Measurements from ENCODE around the gene NUDCD3.

NUDCD3 gene

GRCh38 chr7:44385434-44386138 lies 104.9 kb downstream of the NUDCD3 start:
- no peak for DNase-seq (ENCODE audit: low read depth in 1 of 2, low spot score in 1 of 2)

- no peak for DNase-seq (ENCODE audit: low read depth in 1 of 2, low spot score in 1 of 2)
These were observed 105.6 kb downstream of the NUDCD3 start for GRCh38 chr7:44384586-44385433.

- DNase-seq (ENCODE audit: low read depth in 1 of 2, low spot score in 1 of 2): no peak
These were observed 106.9 kb downstream of the NUDCD3 start for GRCh38 chr7:44383566-44383965.

- no peak for DNase-seq (ENCODE audit: low read depth in 1 of 2, low spot score in 1 of 2)
These were observed 107.8 kb downstream of the NUDCD3 start for GRCh38 chr7:44382459-44383265.

GRCh38 chr7:44381494-44382220 lies 108.8 kb downstream of the NUDCD3 start:
- no peak for DNase-seq (ENCODE audit: low read depth in 1 of 2, low spot score in 1 of 2)

- DNase-seq (ENCODE audit: low read depth in 1 of 2, low spot score in 1 of 2): no peak
These were observed 109.5 kb downstream of the NUDCD3 start for GRCh38 chr7:44380831-44381493.

- DNase-seq (ENCODE audit: low read depth in 1 of 2, low spot score in 1 of 2): no peak
These were observed 110.1 kb downstream of the NUDCD3 start for GRCh38 chr7:44380189-44380830.

GRCh38 chr7:44379366-44380188 lies 110.9 kb downstream of the NUDCD3 start:
- DNase-seq (ENCODE audit: low read depth in 1 of 2, low spot score in 1 of 2): no peak

- DNase-seq (ENCODE audit: low read depth in 1 of 2, low spot score in 1 of 2): no peak
These were observed 111.7 kb downstream of the NUDCD3 start for GRCh38 chr7:44378744-44379143.

GRCh38 chr7:44377681-44378421 lies 112.6 kb downstream of the NUDCD3 start:
- no peak for DNase-seq (ENCODE audit: low read depth in 1 of 2, low spot score in 1 of 2)

- DNase-seq (ENCODE audit: low read depth in 1 of 2, low spot score in 1 of 2): no peak
These were observed 113.4 kb downstream of the NUDCD3 start for GRCh38 chr7:44377134-44377463.

GRCh38 chr7:44376429-44377133 lies 113.9 kb downstream of the NUDCD3 start:
- no peak for DNase-seq (ENCODE audit: low read depth in 1 of 2, low spot score in 1 of 2)

- DNase-seq (ENCODE audit: low read depth in 1 of 2, low spot score in 1 of 2): no peak
These were observed 114.5 kb downstream of the NUDCD3 start for GRCh38 chr7:44375926-44376342.

- no peak for DNase-seq (ENCODE audit: low read depth in 1 of 2, low spot score in 1 of 2)
These were observed 115.2 kb downstream of the NUDCD3 start for GRCh38 chr7:44375236-44375699.

GRCh38 chr7:44374007-44374763 lies 116.3 kb downstream of the NUDCD3 start:
- no peak for DNase-seq (ENCODE audit: low read depth in 1 of 2, low spot score in 1 of 2)

GRCh38 chr7:44373418-44373740 lies 117.1 kb downstream of the NUDCD3 start:
- DNase-seq (ENCODE audit: low read depth in 1 of 2, low spot score in 1 of 2): no peak

Measured in activated CD4-positive, alpha-beta T cell treated with anti-CD3 and anti-CD28 coated beads, Interleukin-2, amount 50 U/mL, for 24 hours (primary cell).